ENCODE results near the gene NRP2.
A peak's percentile ranks its signal among the peaks of the same experiment; 100 is the strongest.

Gene NRP2

GRCh38 chr2:205802065-205802464, 119.8 kb downstream of the NRP2 start:
- Histone ChIP-seq H2BK5ac (ENCODE audit: low read length) (no peak overlapping the region), H3K4ac (ENCODE audit: low read length) (no peak overlapping the region), H3K9me3 (replicated peaks in 1 of 2; ENCODE audit: control insufficient read depth in 2 of 2, insufficient read depth in 1 of 2, low read depth in 1 of 2, low read length in 2 of 2) (peaks cover 4 to 12% of the 10 kb centered on the region in 2 donors), H3K9ac (ENCODE audit: low read depth, low read length, poor library complexity) (peak overlapping the region; percentile 6), H3K14ac (ENCODE audit: low read length) (peak overlapping the region; percentile 40), H3K36me3 (replicated peaks in 1 of 2; ENCODE audit: control insufficient read depth in 2 of 2, insufficient read depth in 2 of 2, low read length in 2 of 2) (peaks cover 0 to 6% of the 10 kb centered on the region in 2 donors), H3K4me2 (ENCODE audit: insufficient read depth, low read length, poor library complexity, severe bottlenecking) (no peak overlapping the region), H3K27me3 (ENCODE audit: control insufficient read depth in 3 of 3, insufficient read depth in 3 of 3, low read depth in 1 of 3, low read length in 3 of 3) (peaks cover 0 to 6% (median under 1%) of the 10 kb centered on the region in 3 experiments), H3K4me1 (ENCODE audit: control insufficient read depth in 2 of 2, insufficient read depth in 1 of 2, low read depth in 1 of 2, low read length in 2 of 2) (peaks cover 0 to 7% of the 10 kb centered on the region in 2 donors), H4K91ac (ENCODE audit: low read depth, low read length, poor library complexity) (no peak overlapping the region), H2AFZ (ENCODE audit: low read length) (no peak overlapping the region), H3K18ac (ENCODE audit: low read length) (peak overlapping the region; percentile 61), H2BK12ac (ENCODE audit: low read length) (no peak overlapping the region), H2BK120ac (ENCODE audit: low read depth, low read length) (no peak overlapping the region), H4K8ac (ENCODE audit: low read depth, low read length) (no peak overlapping the region), H3K23ac (ENCODE audit: low read depth, low read length, poor library complexity) (no peak overlapping the region), H2AK5ac (ENCODE audit: low read depth, low read length) (peak overlapping the region; percentile 41), H2BK15ac (ENCODE audit: low read length) (no peak overlapping the region), H3K79me1 (ENCODE audit: low read depth, low read length) (no peaks in the 10 kb centered on the region), H3K4me3 (ENCODE audit: low read length in 2 of 2) (no peak overlapping the region), H3K27ac (replicated peaks; ENCODE audit: low read length) (no peak overlapping the region)
- WGBS, 2 donors (ENCODE audit: extremely low coverage in 2 of 2, insufficient read length in 2 of 2, insufficient replicate concordance in 1 of 2), result no CpG with 5 or more reads among the region's 7 CpGs
- DNase-seq (ENCODE audit: low spot score), result no peak

- Histone ChIP-seq H3K4me2 (ENCODE audit: insufficient read depth, low read length, poor library complexity, severe bottlenecking) (no peak overlapping the region), H2BK12ac (ENCODE audit: low read length) (no peak overlapping the region), H4K91ac (ENCODE audit: low read depth, low read length, poor library complexity) (no peak overlapping the region), H3K4me3 (ENCODE audit: low read length in 2 of 2) (no peak overlapping the region), H3K4ac (ENCODE audit: low read length) (no peak overlapping the region), H3K79me1 (ENCODE audit: low read depth, low read length) (no peaks in the 10 kb centered on the region), H3K36me3 (replicated peaks in 1 of 2; ENCODE audit: control insufficient read depth in 2 of 2, insufficient read depth in 2 of 2, low read length in 2 of 2) (no peaks in the 10 kb centered on the region), H3K9me3 (replicated peaks in 1 of 2; ENCODE audit: control insufficient read depth in 2 of 2, insufficient read depth in 1 of 2, low read depth in 1 of 2, low read length in 2 of 2) (peaks cover 4 to 10% of the 10 kb centered on the region in 2 donors), H3K27me3 (ENCODE audit: control insufficient read depth in 3 of 3, insufficient read depth in 3 of 3, low read depth in 1 of 3, low read length in 3 of 3) (peaks cover 0 to 12% (median 2%) of the 10 kb centered on the region in 3 experiments), H2AFZ (ENCODE audit: low read length) (no peak overlapping the region), H3K14ac (ENCODE audit: low read length) (no peak overlapping the region), H3K4me1 (ENCODE audit: control insufficient read depth in 2 of 2, insufficient read depth in 1 of 2, low read depth in 1 of 2, low read length in 2 of 2) (peaks cover 0 to 7% of the 10 kb centered on the region in 2 donors), H2BK15ac (ENCODE audit: low read length) (no peak overlapping the region), H2BK5ac (ENCODE audit: low read length) (no peak overlapping the region), H3K27ac (replicated peaks; ENCODE audit: low read length) (no peak overlapping the region), H4K8ac (ENCODE audit: low read depth, low read length) (no peak overlapping the region), H3K9ac (ENCODE audit: low read depth, low read length, poor library complexity) (no peak overlapping the region), H2AK5ac (ENCODE audit: low read depth, low read length) (no peak overlapping the region), H2BK120ac (ENCODE audit: low read depth, low read length) (no peak overlapping the region), H3K23ac (ENCODE audit: low read depth, low read length, poor library complexity) (no peak overlapping the region), H3K18ac (ENCODE audit: low read length) (no peak overlapping the region)
- DNase-seq (ENCODE audit: low spot score), result no peak
- WGBS, 2 donors (ENCODE audit: extremely low coverage in 2 of 2, insufficient read length in 2 of 2, insufficient replicate concordance in 1 of 2), result no CpG with 5 or more reads among the region's 6 CpGs
These were observed 120.6 kb downstream of the NRP2 start for GRCh38 chr2:205802941-205803340.

DNA sequence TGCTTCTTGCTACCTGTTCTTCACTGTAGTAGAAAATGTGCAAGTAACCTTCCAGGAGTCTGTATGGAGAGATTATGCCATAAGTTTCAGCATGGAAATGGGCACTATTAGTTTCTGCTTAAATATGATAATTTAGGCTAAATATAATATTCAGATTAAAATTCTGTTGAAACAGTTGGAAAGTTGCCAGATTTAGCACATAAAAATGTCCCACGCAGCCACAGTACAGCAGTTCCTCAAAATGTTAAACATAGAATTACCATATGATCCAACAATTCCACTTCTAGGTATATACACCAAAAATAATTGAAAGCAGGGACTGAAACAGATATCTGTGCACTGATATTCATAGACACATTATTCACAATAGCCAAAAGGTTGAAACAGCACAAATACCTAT, 121.2 kb downstream of the NRP2 start:
- peaks cover 0 to 5% of the 10 kb centered on the region in 2 donors for H3K9me3 ChIP-seq (replicated peaks in 1 of 2; ENCODE audit: control insufficient read depth in 2 of 2, insufficient read depth in 1 of 2, low read depth in 1 of 2, low read length in 2 of 2)
- no peak overlapping the region for H3K14ac ChIP-seq (ENCODE audit: low read length)
- H3K4me2 ChIP-seq (ENCODE audit: insufficient read depth, low read length, poor library complexity, severe bottlenecking), result no peak overlapping the region
- H2AFZ ChIP-seq (ENCODE audit: low read length), result no peak overlapping the region
- no peak overlapping the region for H2BK120ac ChIP-seq (ENCODE audit: low read depth, low read length)
- H3K27me3 ChIP-seq (ENCODE audit: control insufficient read depth in 3 of 3, insufficient read depth in 3 of 3, low read depth in 1 of 3, low read length in 3 of 3), result peaks cover 0 to 16% (median 2%) of the 10 kb centered on the region in 3 experiments
- WGBS, 2 donors (ENCODE audit: extremely low coverage in 2 of 2, insufficient read length in 2 of 2, insufficient replicate concordance in 1 of 2), result no CpG with 5 or more reads among the region's 1 CpG
- H3K27ac ChIP-seq (replicated peaks; ENCODE audit: low read length), result no peak overlapping the region
- H4K8ac ChIP-seq (ENCODE audit: low read depth, low read length), result no peak overlapping the region
- H2BK5ac ChIP-seq (ENCODE audit: low read length), result no peak overlapping the region
- no peak overlapping the region for H2BK12ac ChIP-seq (ENCODE audit: low read length)
- H2AK5ac ChIP-seq (ENCODE audit: low read depth, low read length), result no peak overlapping the region
- H3K36me3 ChIP-seq (replicated peaks in 1 of 2; ENCODE audit: control insufficient read depth in 2 of 2, insufficient read depth in 2 of 2, low read length in 2 of 2), result no peaks in the 10 kb centered on the region
- H3K9ac ChIP-seq (ENCODE audit: low read depth, low read length, poor library complexity), result no peak overlapping the region
- peaks cover 0 to 8% of the 10 kb centered on the region in 2 donors for H3K4me1 ChIP-seq (ENCODE audit: control insufficient read depth in 2 of 2, insufficient read depth in 1 of 2, low read depth in 1 of 2, low read length in 2 of 2)
- no peak overlapping the region for H3K4ac ChIP-seq (ENCODE audit: low read length)
- no peak overlapping the region for H3K18ac ChIP-seq (ENCODE audit: low read length)
- H4K91ac ChIP-seq (ENCODE audit: low read depth, low read length, poor library complexity), result no peak overlapping the region
- DNase-seq (ENCODE audit: low spot score), result no peak
- H2BK15ac ChIP-seq (ENCODE audit: low read length), result no peak overlapping the region
- H3K4me3 ChIP-seq (ENCODE audit: low read length in 2 of 2), result no peak overlapping the region
- H3K23ac ChIP-seq (ENCODE audit: low read depth, low read length, poor library complexity), result no peak overlapping the region
- no peaks in the 10 kb centered on the region for H3K79me1 ChIP-seq (ENCODE audit: low read depth, low read length)

GRCh38 chr2:205805136-205805535, 122.8 kb downstream of the NRP2 start:
- no CpG with 5 or more reads among the region's 8 CpGs for WGBS, 2 donors (ENCODE audit: extremely low coverage in 2 of 2, insufficient read length in 2 of 2, insufficient replicate concordance in 1 of 2)
- peaks cover 0 to 10% of the 10 kb centered on the region in 2 donors for H3K4me1 ChIP-seq (ENCODE audit: control insufficient read depth in 2 of 2, insufficient read depth in 1 of 2, low read depth in 1 of 2, low read length in 2 of 2)
- H3K18ac ChIP-seq (ENCODE audit: low read length), result no peak overlapping the region

More at GRCh38 chr2:205805136-205805535, 122.8 kb downstream of the NRP2 start:
- DNase-seq (ENCODE audit: low spot score), result no peak
- no peak overlapping the region for H3K4me2 ChIP-seq (ENCODE audit: insufficient read depth, low read length, poor library complexity, severe bottlenecking)
- no peak overlapping the region for H3K14ac ChIP-seq (ENCODE audit: low read length)
- H3K79me1 ChIP-seq (ENCODE audit: low read depth, low read length), result no peaks in the 10 kb centered on the region
- no peaks in the 10 kb centered on the region for H3K9me3 ChIP-seq (replicated peaks in 1 of 2; ENCODE audit: control insufficient read depth in 2 of 2, insufficient read depth in 1 of 2, low read depth in 1 of 2, low read length in 2 of 2)
- no peak overlapping the region for H3K23ac ChIP-seq (ENCODE audit: low read depth, low read length, poor library complexity)
- no peak overlapping the region for H2BK120ac ChIP-seq (ENCODE audit: low read depth, low read length)
- H4K91ac ChIP-seq (ENCODE audit: low read depth, low read length, poor library complexity), result no peak overlapping the region
- H2BK5ac ChIP-seq (ENCODE audit: low read length), result no peak overlapping the region
- no peak overlapping the region for H4K8ac ChIP-seq (ENCODE audit: low read depth, low read length)
- no peak overlapping the region for H2BK12ac ChIP-seq (ENCODE audit: low read length)
- H2BK15ac ChIP-seq (ENCODE audit: low read length), result no peak overlapping the region
- H3K27me3 ChIP-seq (ENCODE audit: control insufficient read depth in 3 of 3, insufficient read depth in 3 of 3, low read depth in 1 of 3, low read length in 3 of 3), result peaks cover 0 to 16% (median 2%) of the 10 kb centered on the region in 3 experiments
- H3K4ac ChIP-seq (ENCODE audit: low read length), result no peak overlapping the region
- H2AK5ac ChIP-seq (ENCODE audit: low read depth, low read length), result no peak overlapping the region
- H3K4me3 ChIP-seq (ENCODE audit: low read length in 2 of 2), result no peak overlapping the region
- no peak overlapping the region for H2AFZ ChIP-seq (ENCODE audit: low read length)
- H3K27ac ChIP-seq (replicated peaks; ENCODE audit: low read length), result no peak overlapping the region
- no peaks in the 10 kb centered on the region for H3K36me3 ChIP-seq (replicated peaks in 1 of 2; ENCODE audit: control insufficient read depth in 2 of 2, insufficient read depth in 2 of 2, low read length in 2 of 2)
- H3K9ac ChIP-seq (ENCODE audit: low read depth, low read length, poor library complexity), result no peak overlapping the region

Data from neuronal stem cell (in vitro differentiated cells).